COR-L47 (cell line): Measurements from ENCODE around the gene ABCC11.
"Not testable (repeated sequence)": the region's sequence is repeated elsewhere in the genome, so short reads cannot be mapped to it uniquely, and the experiment has no call there.

ENCODE experiments used
- DNase-seq: peaks from one replicate; lab custom pipeline; 2025; lab: John Stamatoyannopoulos, UW

The ABCC11 gene

DNA sequence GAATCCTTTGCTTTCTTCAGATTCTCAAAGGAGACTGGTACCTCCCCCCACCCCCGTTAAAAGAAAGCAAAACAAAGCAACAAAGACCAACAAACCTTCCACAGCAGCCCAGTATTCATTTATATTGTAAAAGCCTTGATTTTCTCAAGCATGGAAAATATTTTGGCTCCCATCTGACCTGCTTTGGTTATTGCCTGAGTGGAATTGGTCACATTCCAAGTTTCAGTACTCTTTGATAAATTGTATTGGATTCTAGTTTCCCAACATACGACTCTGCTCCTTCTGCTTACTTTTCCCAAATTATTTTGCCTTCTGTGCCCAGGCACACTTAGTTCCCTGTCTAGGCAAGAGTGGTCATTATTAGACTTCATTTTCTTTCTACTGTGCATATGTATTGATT lies 1.3 kb downstream of the ABCC11 start:
- no peak for DNase-seq

GRCh38 chr16:48244863-48245195 lies 2.5 kb downstream of the ABCC11 start:
- DNase-seq, result no peak

GRCh38 chr16:48244080-48244862 lies 3.1 kb downstream of the ABCC11 start, which contains the start of gene LONP2:
LONP2 (plus strand) TSS chr16:48244300; CDS start chr16:48244389, 89 bp downstream.
- peak; percentile 78 for DNase-seq

- not testable (repeated sequence) for DNase-seq
These were observed 7.2 kb downstream of the ABCC11 start for GRCh38 chr16:48240147-48240546.

DNA sequence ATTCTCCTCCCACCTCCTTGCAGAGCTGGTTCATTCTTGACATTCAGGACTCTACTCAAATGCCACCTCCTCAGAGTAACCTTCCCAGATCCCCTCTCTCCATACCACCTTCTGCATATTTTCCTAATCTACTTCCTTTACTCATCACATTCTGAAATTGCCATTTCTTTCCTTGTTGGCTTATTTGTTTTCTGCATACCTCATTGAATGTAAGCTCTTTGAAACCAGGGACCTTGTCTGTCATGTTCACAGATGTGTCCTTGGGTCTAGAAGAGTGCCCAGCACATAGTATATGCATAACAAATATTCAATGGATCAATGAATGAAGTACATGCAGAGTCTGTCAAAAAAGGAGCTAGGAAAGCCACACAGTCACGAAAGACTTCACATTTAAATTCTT lies 11.1 kb downstream of the ABCC11 start:
- no peak for DNase-seq

- no peak for DNase-seq
These were observed 11.7 kb downstream of the ABCC11 start for GRCh38 chr16:48235556-48236136.

- no peak for DNase-seq
These were observed 12.2 kb downstream of the ABCC11 start for GRCh38 chr16:48235058-48235555.

DNA sequence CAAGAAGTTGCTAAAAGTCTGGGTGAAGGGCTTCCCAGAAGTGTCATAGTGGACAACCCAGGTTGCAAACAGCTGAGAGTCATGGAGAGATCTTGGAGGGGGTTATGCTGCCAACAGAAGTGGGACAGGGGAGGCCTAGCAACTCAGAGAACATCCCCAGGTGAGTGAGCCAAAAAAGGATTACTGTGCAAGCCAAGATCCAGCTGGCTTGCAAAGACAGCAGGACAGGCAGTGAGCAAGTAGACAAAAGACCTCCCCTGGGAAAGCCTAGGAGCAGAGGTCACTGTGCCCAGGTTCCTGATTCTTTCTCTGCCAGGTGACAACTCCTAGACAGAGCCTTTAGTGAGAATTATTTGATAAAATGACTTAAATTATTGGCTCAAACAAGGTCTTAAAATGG lies 12.7 kb downstream of the ABCC11 start:
- DNase-seq, result no peak

- no peak for DNase-seq
These were observed 14.8 kb downstream of the ABCC11 start for GRCh38 chr16:48232493-48233040.

DNA sequence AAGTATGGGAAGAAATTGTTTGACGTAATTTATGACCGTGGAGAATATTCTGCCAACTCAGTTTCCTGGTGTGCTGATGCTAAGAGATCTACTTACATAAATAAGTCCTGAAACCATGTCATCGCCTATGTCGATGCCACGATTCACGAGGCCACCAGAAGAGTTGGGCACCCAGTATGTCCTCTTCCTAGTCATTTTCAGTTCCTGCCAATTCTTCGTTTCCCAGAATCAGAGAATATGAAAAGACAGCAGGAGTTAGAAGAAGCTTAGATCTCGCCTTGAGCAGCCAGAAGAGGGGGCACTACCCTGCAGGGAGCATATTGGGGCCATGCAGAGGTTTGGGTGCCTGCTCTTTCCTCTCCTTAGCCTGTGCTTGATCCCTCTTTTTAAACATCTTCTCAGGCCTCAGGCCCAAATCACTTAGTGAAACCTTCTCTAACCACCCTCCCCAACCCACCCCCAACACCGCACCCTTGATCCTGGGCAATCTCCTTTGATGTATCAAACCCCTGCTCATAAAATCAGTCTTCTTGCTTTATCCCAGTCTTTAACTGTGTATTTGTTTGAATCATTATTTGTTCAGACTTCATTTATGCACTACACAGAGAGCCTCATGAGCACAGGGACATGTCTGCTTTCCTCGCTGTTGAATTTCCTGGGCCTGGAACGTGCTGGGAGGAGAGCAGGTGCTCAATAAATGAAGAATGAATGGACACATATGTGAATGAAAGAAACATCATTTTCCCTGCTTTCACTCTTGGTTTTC lies 15.4 kb downstream of the ABCC11 start:
- DNase-seq, result peak; percentile 6

DNA sequence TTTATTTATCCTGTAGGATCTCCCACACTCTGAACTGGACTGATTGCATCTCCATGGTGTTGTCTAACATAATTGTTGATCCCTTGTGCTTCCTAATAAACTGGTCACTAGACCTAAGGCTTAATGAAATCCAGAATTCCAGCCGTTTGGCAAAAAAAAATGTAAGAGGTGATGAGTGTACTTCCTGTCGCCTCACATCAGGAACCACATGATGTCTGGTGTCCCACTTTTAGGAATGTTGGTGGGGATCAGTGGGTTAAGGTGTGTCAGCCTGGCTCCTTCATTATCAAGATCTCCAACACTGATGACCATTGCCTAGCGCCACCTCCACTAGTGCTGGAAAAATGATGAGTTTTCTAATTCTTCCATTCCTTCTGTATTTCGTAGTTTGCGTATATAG lies 21.9 kb downstream of the ABCC11 start:
- DNase-seq, result no peak

- no peak for DNase-seq
These were observed 23.8 kb downstream of the ABCC11 start for GRCh38 chr16:48223490-48223889.

GRCh38 chr16:48220891-48221290 lies 26.4 kb downstream of the ABCC11 start:
- DNase-seq, result no peak

DNA sequence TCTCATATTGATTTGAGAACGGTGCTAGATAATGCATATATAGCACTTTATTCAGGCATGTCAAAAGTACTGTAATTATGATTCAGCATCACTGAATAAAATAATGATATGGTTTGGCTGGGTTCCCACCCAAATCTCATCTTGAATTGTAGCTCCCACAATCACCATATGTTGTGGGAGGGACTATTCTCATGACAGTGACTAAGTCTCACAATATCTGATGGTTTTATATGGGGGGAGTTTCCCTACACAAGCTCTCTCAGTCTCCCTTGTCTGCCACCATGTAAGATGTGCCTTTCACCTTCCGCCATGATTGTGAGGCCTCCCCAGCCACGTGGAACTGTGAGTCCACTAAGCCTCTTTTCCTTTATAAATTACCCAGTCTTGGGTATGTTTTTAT lies 28.9 kb downstream of the ABCC11 start:
- DNase-seq, result no peak

DNA sequence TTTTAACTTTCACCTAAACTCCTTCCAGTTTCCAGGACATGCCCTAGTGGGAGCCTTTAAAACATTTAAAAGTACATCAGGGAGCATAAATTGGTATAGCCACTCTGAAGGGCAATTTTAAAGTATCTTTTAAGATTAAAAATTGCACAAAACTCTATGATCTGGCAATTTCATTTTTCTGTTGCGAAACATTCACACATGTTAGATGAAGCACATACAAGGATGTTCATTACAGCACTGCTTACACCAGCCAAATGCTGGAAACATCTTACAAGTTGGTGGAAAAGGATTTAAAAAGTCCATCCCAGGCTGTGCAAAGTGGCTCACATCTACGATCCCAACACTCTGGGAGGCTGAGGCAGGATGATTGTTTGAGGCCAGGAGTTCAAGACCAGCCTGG lies 29.6 kb downstream of the ABCC11 start:
- no peak for DNase-seq

DNA sequence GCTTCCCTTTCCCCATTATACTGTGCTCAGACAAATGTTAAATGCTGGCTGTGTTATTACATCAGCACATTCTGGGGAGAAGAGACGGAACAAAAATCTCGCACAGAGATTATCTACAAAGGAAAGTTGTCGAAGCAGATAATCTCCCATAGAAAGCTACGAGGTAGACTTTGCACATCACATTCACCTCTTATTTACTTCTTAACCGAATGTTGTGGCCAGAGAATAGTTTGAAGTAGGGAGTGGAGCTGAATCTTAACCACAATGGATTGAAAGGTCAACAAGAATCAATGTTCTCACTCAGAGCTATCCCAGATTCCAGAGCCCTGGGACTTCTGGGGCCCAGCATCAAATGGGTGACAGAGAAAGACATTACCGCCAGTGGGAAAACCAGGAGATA lies 31.6 kb downstream of the ABCC11 start:
- no peak for DNase-seq

GRCh38 chr16:48212033-48212432 lies 35.3 kb downstream of the ABCC11 start:
- no peak for DNase-seq

DNA sequence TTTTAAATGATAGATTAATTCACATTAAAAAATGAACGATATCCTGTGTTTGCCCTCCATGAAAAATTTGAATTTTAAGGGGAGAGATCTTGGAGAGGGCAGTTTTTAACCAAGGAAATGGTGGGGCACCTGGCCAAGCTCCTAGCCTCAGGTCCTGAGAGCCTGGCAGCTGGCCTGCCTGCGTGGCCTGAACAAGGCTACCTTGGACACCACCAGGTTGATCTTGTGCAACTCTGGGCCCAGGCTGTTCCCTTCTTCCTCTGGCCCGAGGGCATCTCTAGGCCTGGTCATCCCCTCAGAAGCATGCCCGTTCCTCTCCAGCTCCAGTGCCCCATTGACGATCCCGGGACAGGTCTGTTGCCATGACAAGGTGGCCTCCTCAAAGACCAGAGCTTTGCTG lies 36.6 kb downstream of the ABCC11 start:
- no peak for DNase-seq

DNA sequence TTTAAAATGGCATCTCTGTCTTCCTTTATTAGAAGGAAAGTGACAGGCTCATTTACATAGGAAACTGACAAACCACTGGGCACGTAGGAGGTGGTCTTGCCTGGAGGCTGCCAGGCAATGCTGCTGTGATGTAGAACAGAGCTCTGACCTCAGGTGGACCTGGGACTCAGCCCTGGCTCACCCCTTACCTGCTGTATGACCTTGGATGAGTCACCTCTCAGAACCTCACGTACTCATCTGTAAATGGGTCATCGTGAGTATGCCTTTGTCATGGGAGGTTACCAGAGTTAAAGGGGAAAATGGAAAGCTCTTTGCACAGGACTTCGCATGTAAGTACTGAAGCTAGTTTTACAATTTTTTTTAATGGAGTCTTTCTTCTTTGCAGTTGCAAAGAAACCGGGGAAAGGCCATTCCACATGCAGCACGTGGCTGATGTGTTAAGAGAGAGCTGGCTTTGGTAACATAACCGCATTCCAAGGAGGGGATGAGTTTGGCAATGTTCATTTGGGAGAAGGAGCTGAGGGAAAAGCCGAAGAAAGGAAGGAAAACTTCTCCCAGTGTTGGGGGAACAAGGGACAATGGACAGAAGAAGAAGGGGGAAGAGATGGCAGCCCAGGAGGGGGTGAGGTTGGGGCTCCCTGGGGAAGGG lies 40.6 kb downstream of the ABCC11 start:
- DNase-seq, result no peak

- DNase-seq, result no peak
These were observed 42.6 kb downstream of the ABCC11 start for GRCh38 chr16:48204825-48205151.

DNA sequence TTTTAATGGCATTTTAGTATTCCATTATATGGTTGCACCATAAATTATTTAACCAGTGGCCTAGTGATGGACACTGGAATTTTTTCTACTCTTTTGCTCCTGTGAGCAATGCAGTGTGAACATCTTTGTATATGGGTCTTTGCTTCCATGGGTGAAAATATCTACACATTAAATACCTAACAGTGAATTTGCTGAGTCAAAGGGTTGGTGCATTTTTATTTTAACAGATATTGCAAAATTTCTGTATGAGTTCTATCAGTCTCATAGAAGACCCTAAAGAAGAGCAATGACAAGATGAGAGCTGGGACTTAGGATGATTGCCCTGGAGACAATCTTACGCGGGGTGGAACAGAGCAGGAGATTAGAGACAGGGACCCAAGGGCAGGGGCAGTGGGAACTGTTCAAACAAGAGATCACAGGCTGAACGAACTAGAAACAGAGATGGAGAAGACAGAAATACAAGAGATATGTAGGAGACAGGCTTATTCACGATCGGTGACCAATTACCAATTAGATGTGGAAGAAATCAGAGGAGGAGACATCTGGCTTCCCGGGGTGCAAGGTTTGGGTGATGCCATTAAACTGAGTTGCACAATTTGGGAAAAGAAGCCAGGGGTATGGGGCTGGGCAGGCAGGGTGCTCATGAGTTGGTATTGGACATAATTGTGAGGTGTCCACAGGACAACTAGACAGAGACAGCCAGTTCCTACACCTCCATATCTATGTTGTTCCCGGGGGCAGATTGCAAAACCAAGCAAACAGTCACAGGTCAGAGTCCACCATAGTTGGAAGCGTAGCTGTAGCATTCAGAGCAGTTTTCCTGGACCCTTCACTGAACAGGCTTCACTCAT lies 43.1 kb downstream of the ABCC11 start:
- no peak for DNase-seq
